Measurements from ENCODE around the gene MYO1B.

The MYO1B gene

GRCh38 chr2:191245046-191245868 lies at the start of gene MYO1B:
Gene MYO1B, plus strand, starts transcription at chr2:191245404. Its CDS starts 31,492 bp downstream, at chr2:191276896.
- DNase-seq, result peak in 2 of 4 experiments; percentile 1 to 21

- no peak for DNase-seq
Observed at GRCh38 chr2:191197096-191197495, 48.1 kb upstream of the MYO1B start.

- no peak for DNase-seq
Observed at GRCh38 chr2:191198271-191198670, 46.9 kb upstream of the MYO1B start.

- no peak for DNase-seq
Observed at GRCh38 chr2:191199929-191200512, 45.2 kb upstream of the MYO1B start.

GRCh38 chr2:191200910-191201309 lies 44.3 kb upstream of the MYO1B start:
- no peak for DNase-seq

GRCh38 chr2:191202209-191202721 lies 42.9 kb upstream of the MYO1B start:
- no peak for DNase-seq

- DNase-seq, result no peak
Observed at GRCh38 chr2:191202881-191203397, 42.3 kb upstream of the MYO1B start.

GRCh38 chr2:191204433-191204832 lies 40.8 kb upstream of the MYO1B start:
- DNase-seq, result no peak

- DNase-seq, result peak in 1 of 4 experiments; percentile 1
Observed at GRCh38 chr2:191206613-191207471, 38.4 kb upstream of the MYO1B start.

- no peak for DNase-seq
Observed at GRCh38 chr2:191209340-191209739, 35.9 kb upstream of the MYO1B start.

GRCh38 chr2:191212119-191212518 lies 33.1 kb upstream of the MYO1B start:
- DNase-seq, result no peak

GRCh38 chr2:191213333-191213732 lies 31.9 kb upstream of the MYO1B start:
- DNase-seq, result no peak

GRCh38 chr2:191215230-191215629 lies 30.0 kb upstream of the MYO1B start:
- DNase-seq, result no peak

GRCh38 chr2:191215666-191216065 lies 29.5 kb upstream of the MYO1B start:
- no peak for DNase-seq

GRCh38 chr2:191217580-191217979 lies 27.6 kb upstream of the MYO1B start:
- DNase-seq, result no peak

GRCh38 chr2:191218292-191218898 lies 26.8 kb upstream of the MYO1B start:
- DNase-seq, result no peak

GRCh38 chr2:191220671-191221070 lies 24.5 kb upstream of the MYO1B start:
- no peak for DNase-seq

GRCh38 chr2:191221666-191222065 lies 23.5 kb upstream of the MYO1B start:
- DNase-seq, result no peak

GRCh38 chr2:191222507-191222906 lies 22.7 kb upstream of the MYO1B start:
- DNase-seq, result no peak

- no peak for DNase-seq
Observed at GRCh38 chr2:191222952-191223351, 22.3 kb upstream of the MYO1B start.

GRCh38 chr2:191225126-191225525 lies 20.1 kb upstream of the MYO1B start:
- no peak for DNase-seq

- no peak for DNase-seq
Observed at GRCh38 chr2:191225690-191226089, 19.5 kb upstream of the MYO1B start.

GRCh38 chr2:191226196-191226595 lies 19.0 kb upstream of the MYO1B start:
- DNase-seq, result no peak

Measured in activated CD4-positive, CD25-positive, alpha-beta regulatory T cell (primary cell).